GM12891 (cell line): ENCODE results near the gene SERPINB1.

ENCODE experiments used
- DNase-seq: peaks from one replicate; pipeline ENCODE4 v3.0.0; 2011; ENCODE audit warnings: low spot score; ENCODE audit not compliant: insufficient read length
- FAIRE-seq: peaks from 2 replicates; lab custom pipeline; 2011; peaks lifted over from hg19 to GRCh38; lab: Jason Lieb, UNC
- PAX5 ChIP-seq: IDR thresholded peaks from 2 replicates; pipeline ENCODE4 v1.6.1; 2011; ENCODE audit warnings: low read length, moderate library complexity, mild to moderate bottlenecking; ENCODE audit not compliant: insufficient read depth, severe bottlenecking
- POLR2A ChIP-seq: IDR thresholded peaks from 2 replicates; pipeline ENCODE4 v1.6.1; 2011; ENCODE audit warnings: low read depth, low read length, control low read depth
- POLR2AphosphoS5 ChIP-seq: IDR thresholded peaks from 2 replicates; pipeline ENCODE4 v1.6.1; 2011; ENCODE audit warnings: low read depth, low read length, control low read depth
- POU2F2 ChIP-seq: IDR thresholded peaks from 2 replicates; pipeline ENCODE4 v1.6.1; 2011; ENCODE audit warnings: low read depth, mild to moderate bottlenecking, control low read depth, low read length, moderate library complexity
- SPI1 ChIP-seq: IDR thresholded peaks from 2 replicates; pipeline ENCODE4 v1.6.1; 2011; ENCODE audit warnings: low read depth, low read length, control low read depth
- TAF1 ChIP-seq: IDR thresholded peaks from 2 replicates; pipeline ENCODE4 v1.6.1; 2011; ENCODE audit warnings: low read depth, low read length, control low read depth

Gene SERPINB1

GRCh38 chr6:2821554-2821953 is 20.1 kb downstream of the SERPINB1 start:
- TF ChIP-seq POLR2AphosphoS5, result no peak
- TF ChIP-seq TAF1, result no peak
- TF ChIP-seq POU2F2, result no peak
- no peak for TF ChIP-seq PAX5
- TF ChIP-seq POLR2A, result no peak
- TF ChIP-seq SPI1, result no peak
- no peak for FAIRE-seq
- DNase-seq, result no peak

GRCh38 chr6:2820415-2820814 is 21.2 kb downstream of the SERPINB1 start:
- DNase-seq (no peak), FAIRE-seq (no peak)
- TF ChIP-seq PAX5 (no peak), TAF1 (no peak), SPI1 (no peak), POLR2AphosphoS5 (no peak), POLR2A (no peak), POU2F2 (no peak)

- DNase-seq (no peak), FAIRE-seq (no peak)
- no peak for TF ChIP-seq TAF1
- TF ChIP-seq POU2F2, result no peak
- no peak for TF ChIP-seq SPI1
- no peak for TF ChIP-seq POLR2AphosphoS5
- no peak for TF ChIP-seq PAX5
- no peak for TF ChIP-seq POLR2A
Measured at GRCh38 chr6:2819978-2820377, 21.7 kb downstream of the SERPINB1 start.

- FAIRE-seq (no peak), DNase-seq (no peak)
- no peak for TF ChIP-seq SPI1
- no peak for TF ChIP-seq TAF1
- no peak for TF ChIP-seq POLR2A
- TF ChIP-seq POU2F2, result no peak
- no peak for TF ChIP-seq POLR2AphosphoS5
- no peak for TF ChIP-seq PAX5
Measured at GRCh38 chr6:2819115-2819514, 22.5 kb downstream of the SERPINB1 start.

- DNase-seq (no peak), FAIRE-seq (no peak)
- TF ChIP-seq POLR2A, result no peak
- no peak for TF ChIP-seq PAX5
- no peak for TF ChIP-seq TAF1
- TF ChIP-seq POLR2AphosphoS5, result no peak
Measured at GRCh38 chr6:2818593-2818992, 23.1 kb downstream of the SERPINB1 start.

- no peak for TF ChIP-seq TAF1
- no peak for TF ChIP-seq POLR2AphosphoS5
- no peak for TF ChIP-seq SPI1
- no peak for TF ChIP-seq POU2F2
- no peak for TF ChIP-seq POLR2A
- TF ChIP-seq PAX5, result no peak
- FAIRE-seq (no peak), DNase-seq (no peak)
Measured at GRCh38 chr6:2817903-2818443, 23.7 kb downstream of the SERPINB1 start.

GRCh38 chr6:2816158-2816557 is 25.5 kb downstream of the SERPINB1 start:
- no peak for DNase-seq
- no peak for TF ChIP-seq SPI1
- TF ChIP-seq POLR2AphosphoS5, result no peak
- TF ChIP-seq POLR2A, result no peak
- TF ChIP-seq POU2F2, result no peak
- no peak for TF ChIP-seq TAF1
- no peak for TF ChIP-seq PAX5
- no peak for FAIRE-seq

GRCh38 chr6:2812695-2813094 is 29.0 kb downstream of the SERPINB1 start:
- TF ChIP-seq POLR2A (no peak), TAF1 (no peak), POLR2AphosphoS5 (no peak), SPI1 (no peak), PAX5 (no peak), POU2F2 (no peak)
- DNase-seq (no peak), FAIRE-seq (no peak)

GRCh38 chr6:2810092-2810671 is 31.5 kb downstream of the SERPINB1 start:
- TF ChIP-seq SPI1, result no peak
- no peak for TF ChIP-seq PAX5
- DNase-seq (no peak), FAIRE-seq (no peak)

- DNase-seq (no peak), FAIRE-seq (no peak)
- TF ChIP-seq SPI1, result no peak
- no peak for TF ChIP-seq POU2F2
- TF ChIP-seq PAX5, result no peak
- no peak for TF ChIP-seq POLR2AphosphoS5
- no peak for TF ChIP-seq TAF1
- TF ChIP-seq POLR2A, result no peak
Measured at GRCh38 chr6:2809015-2809414, 32.6 kb downstream of the SERPINB1 start.
